ENCODE data around the gene PRKAG3. TPM values are rescaled to one million over a fixed set of nuclear protein-coding genes. Genes with fewer than 3 reads are reported as not detected.

PRKAG3 gene
- total RNA-seq = not detected in 2 replicates

GRCh38 chr2:218831378-218831990 lies at the start of gene PRKAG3:
Gene PRKAG3, minus strand, starts transcription at chr2:218831803.

GRCh38 chr2:218880102-218880858 lies 48.7 kb upstream of the PRKAG3 start, which contains the start of gene WNT10A:
Gene WNT10A, plus strand, starts transcription at chr2:218880852. Its CDS starts 144 bp downstream, at chr2:218880996.

GRCh38 chr2:218859556-218859987 lies 28.0 kb upstream of the PRKAG3 start, which contains the start of gene WNT6:
Gene WNT6, plus strand, starts transcription at chr2:218859805. Its CDS starts 233 bp downstream, at chr2:218860038.

GRCh38 chr2:218781691-218782527 lies 49.7 kb downstream of the PRKAG3 start, which contains the start of gene CYP27A1:
Gene CYP27A1, plus strand, starts transcription at chr2:218782147. Its CDS starts 36 bp downstream, at chr2:218782183.

Other genes with a start within 250 kb of the PRKAG3 start
- 0.67 and 0.89 TPM in 2 replicates for gene PLCD4, start 223.9 kb downstream of the PRKAG3 start, total RNA-seq
- 11.1 and 11.9 TPM in 2 replicates for gene ZNF142, start 172.2 kb downstream of the PRKAG3 start, total RNA-seq
- 48.6 and 53.8 TPM in 2 replicates for gene BCS1L, start 172.1 kb downstream of the PRKAG3 start, total RNA-seq
- 21.7 and 32.4 TPM in 2 replicates for gene RNF25, start 159.8 kb downstream of the PRKAG3 start, total RNA-seq
- gene STK36, start 159.7 kb downstream of the PRKAG3 start, total RNA-seq = 11.4 and 14.1 TPM in 2 replicates
- 10.3 and 10.8 TPM in 2 replicates for gene TTLL4, start 121.0 kb downstream of the PRKAG3 start, total RNA-seq
- 14.6 and 15.9 TPM in 2 replicates for gene CYP27A1, start 49.7 kb downstream of the PRKAG3 start, total RNA-seq
- gene WNT6, start 28.0 kb upstream of the PRKAG3 start, total RNA-seq = not detected in 2 replicates
- gene WNT10A, start 49.0 kb upstream of the PRKAG3 start, total RNA-seq = not detected in 2 replicates
- not detected in 2 replicates for gene CDK5R2, start 127.9 kb upstream of the PRKAG3 start, total RNA-seq
- gene FEV, start 153.4 kb upstream of the PRKAG3 start, total RNA-seq = not detected in 2 replicates
- not detected in 2 replicates for gene CRYBA2, start 161.6 kb upstream of the PRKAG3 start, total RNA-seq
- not detected in 2 replicates for gene CFAP65, start 209.7 kb upstream of the PRKAG3 start, total RNA-seq
- gene IHH, start 229.1 kb upstream of the PRKAG3 start, total RNA-seq = not detected in 2 replicates

Data from bronchus fibroblast of lung (primary cell).